Suprapubic skin (tissue), 4 donors: ENCODE results near the gene CNTRL. TPM values are rescaled to one million over a fixed set of nuclear protein-coding genes. Genes with fewer than 3 reads are reported as not detected.

Source experiments
- DNase-seq, 2 donors: peaks; one replicate each; pipeline ENCODE4 v3.0.0-alpha.2; 2019; ENCODE audit warnings: low spot score in 2 of 2
- H3K27ac ChIP-seq: fragments of 200-600 bp; sonication (generic); one replicate; pipeline ENCODE4 v1.5.1; 2019
- H3K27me3 ChIP-seq: fragments of 200-600 bp; sonication (generic); one replicate; pipeline ENCODE4 v1.5.1; 2019
- H3K36me3 ChIP-seq: fragments of 200-600 bp; sonication (generic); one replicate; pipeline ENCODE4 v1.5.1; 2019
- H3K4me1 ChIP-seq: fragments of 200-600 bp; sonication (generic); one replicate; pipeline ENCODE4 v1.5.1; 2019
- H3K4me3 ChIP-seq: fragments of 200-600 bp; sonication (generic); one replicate; pipeline ENCODE4 v1.5.1; 2019; ENCODE audit warnings: mild to moderate bottlenecking
- H3K9me3 ChIP-seq: fragments of 200-600 bp; sonication (generic); one replicate; pipeline ENCODE4 v1.5.1; 2019
- EP300 ChIP-seq: sonication (generic); formaldehyde crosslinking; IDR thresholded peaks from one replicate; pipeline ENCODE4 v1.6.1; 2017; ENCODE audit warnings: antibody characterized with exemption
- POLR2A ChIP-seq, 2 donors: fragments of 450-650 bp; IDR thresholded peaks; one replicate each; pipeline ENCODE4 v1.6.1; 2017; ENCODE audit warnings: antibody characterized with exemption in 2 of 2, mild to moderate bottlenecking in 2 of 2, moderate library complexity in 2 of 2
- POLR2AphosphoS5 ChIP-seq, 3 donors: sonication (generic); formaldehyde crosslinking; IDR thresholded peaks; one replicate each; pipeline ENCODE4 v1.6.1; 2017; ENCODE audit warnings: antibody characterized with exemption in 3 of 3
- WGBS: methylation state at CpG from one replicate; pipeline ENCODE4 v1.1.5; 2018; 5-methylcytosine and 5-hydroxymethylcytosine counted together
- total RNA-seq, 4 donors: library from RNA; depleted of rRNA; stranded (reverse); fragments of >200 nt; gene quantifications; one replicate each; pipeline ENCODE4 v1.1.0, GENCODE V29; 2016
- TF ChIP-seq, protein P1 (sequence below), 2 donors: fragments of 200-600 bp in 1 of 2; fragments of 450-650 bp in 1 of 2; sonication (generic) in 1 of 2; IDR thresholded peaks; one replicate each; pipeline ENCODE4 v1.5.1; 2016 to 2019; ENCODE audit warnings: antibody characterized with exemption in 2 of 2, mild to moderate bottlenecking in 1 of 2, moderate library complexity in 1 of 2

CNTRL gene
- total RNA-seq, 4 donors from 2014 or later: 6.4 to 24.6 (median 13.6) TPM

DNA sequence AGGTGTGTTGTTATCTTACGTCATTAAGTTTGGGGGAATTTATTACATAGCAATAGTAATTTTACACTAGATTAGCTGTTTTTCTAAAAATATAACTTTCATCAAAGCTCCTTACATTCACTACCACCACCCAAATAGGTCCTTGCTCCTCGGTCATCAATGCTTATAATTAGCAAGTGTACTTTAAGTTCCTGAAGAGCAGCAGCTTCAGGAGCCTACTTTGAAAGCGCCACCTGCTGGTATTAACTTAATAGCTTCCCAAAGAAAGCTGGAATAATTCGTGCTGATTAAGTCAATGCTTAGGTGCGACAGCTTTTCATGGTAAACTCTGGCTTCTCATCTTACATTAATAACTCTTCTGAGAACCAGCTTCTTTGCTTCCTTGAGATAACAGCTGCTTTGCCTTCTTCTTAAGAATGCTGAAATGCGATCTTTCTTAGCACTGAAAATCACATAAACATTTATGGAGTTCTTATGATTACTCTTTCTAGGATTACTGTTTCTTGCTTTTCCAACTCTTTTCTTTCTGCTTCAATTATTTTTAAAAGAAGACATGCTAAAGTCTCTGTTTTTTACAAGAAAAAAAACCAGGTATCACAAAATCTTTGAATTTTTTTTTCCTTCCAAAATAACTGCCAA is 14.6 kb upstream of the CNTRL start:
- peaks cover 9% of the 10 kb centered on the region for H3K4me1 ChIP-seq
- no peak overlapping the region for H3K27ac ChIP-seq
- DNase-seq: no peak
- no peaks in the 10 kb centered on the region for H3K36me3 ChIP-seq
- no peaks in the 10 kb centered on the region for H3K9me3 ChIP-seq
- no peaks in the 10 kb centered on the region for H3K27me3 ChIP-seq
- no peak overlapping the region for H3K4me3 ChIP-seq
- WGBS: 20% methylated on average over 6 of the region's 6 CpGs
- TF ChIP-seq POLR2A (IDR thresholded peaks at IDR 0.05) (no peak), EP300 (no peak)
- TF ChIP-seq, protein P1, sequence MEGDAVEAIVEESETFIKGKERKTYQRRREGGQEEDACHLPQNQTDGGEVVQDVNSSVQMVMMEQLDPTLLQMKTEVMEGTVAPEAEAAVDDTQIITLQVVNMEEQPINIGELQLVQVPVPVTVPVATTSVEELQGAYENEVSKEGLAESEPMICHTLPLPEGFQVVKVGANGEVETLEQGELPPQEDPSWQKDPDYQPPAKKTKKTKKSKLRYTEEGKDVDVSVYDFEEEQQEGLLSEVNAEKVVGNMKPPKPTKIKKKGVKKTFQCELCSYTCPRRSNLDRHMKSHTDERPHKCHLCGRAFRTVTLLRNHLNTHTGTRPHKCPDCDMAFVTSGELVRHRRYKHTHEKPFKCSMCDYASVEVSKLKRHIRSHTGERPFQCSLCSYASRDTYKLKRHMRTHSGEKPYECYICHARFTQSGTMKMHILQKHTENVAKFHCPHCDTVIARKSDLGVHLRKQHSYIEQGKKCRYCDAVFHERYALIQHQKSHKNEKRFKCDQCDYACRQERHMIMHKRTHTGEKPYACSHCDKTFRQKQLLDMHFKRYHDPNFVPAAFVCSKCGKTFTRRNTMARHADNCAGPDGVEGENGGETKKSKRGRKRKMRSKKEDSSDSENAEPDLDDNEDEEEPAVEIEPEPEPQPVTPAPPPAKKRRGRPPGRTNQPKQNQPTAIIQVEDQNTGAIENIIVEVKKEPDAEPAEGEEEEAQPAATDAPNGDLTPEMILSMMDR (IDR thresholded peaks at IDR 0.05): peak; percentile 46 to 66

DNA sequence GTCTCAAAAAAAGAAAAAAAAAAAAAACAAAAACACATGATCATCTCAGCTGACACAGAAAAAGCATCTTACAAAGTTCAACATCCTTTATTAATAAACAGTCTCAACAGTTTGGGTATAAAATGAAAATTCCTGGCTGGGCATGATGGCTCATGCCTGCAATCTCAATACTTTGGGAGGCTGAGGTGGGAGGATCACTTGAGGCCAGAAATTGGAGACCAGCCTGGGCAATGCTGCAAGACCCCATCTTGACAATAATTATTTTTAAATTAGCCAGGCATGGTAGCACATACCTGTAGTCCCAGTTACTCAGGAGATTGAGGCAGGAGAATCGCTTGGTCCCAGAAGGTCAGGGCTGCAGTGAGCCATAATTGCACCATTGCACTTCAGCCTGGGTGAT is 7.9 kb upstream of the CNTRL start:
- no peak for DNase-seq
- TF ChIP-seq, protein P1 (IDR thresholded peaks at IDR 0.05): no peak
- TF ChIP-seq EP300: no peak
- no peak for TF ChIP-seq POLR2AphosphoS5 (IDR thresholded peaks at IDR 0.05)
- TF ChIP-seq POLR2A (IDR thresholded peaks at IDR 0.05): no peak
- no peaks in the 10 kb centered on the region for H3K4me1 ChIP-seq
- no peaks in the 10 kb centered on the region for H3K9me3 ChIP-seq
- no peaks in the 10 kb centered on the region for H3K27me3 ChIP-seq
- 100% methylated on average over 1 of the region's 1 CpG for WGBS
- H3K36me3 ChIP-seq: no peaks in the 10 kb centered on the region
- H3K27ac ChIP-seq: no peak overlapping the region
- H3K4me3 ChIP-seq: no peak overlapping the region

DNA sequence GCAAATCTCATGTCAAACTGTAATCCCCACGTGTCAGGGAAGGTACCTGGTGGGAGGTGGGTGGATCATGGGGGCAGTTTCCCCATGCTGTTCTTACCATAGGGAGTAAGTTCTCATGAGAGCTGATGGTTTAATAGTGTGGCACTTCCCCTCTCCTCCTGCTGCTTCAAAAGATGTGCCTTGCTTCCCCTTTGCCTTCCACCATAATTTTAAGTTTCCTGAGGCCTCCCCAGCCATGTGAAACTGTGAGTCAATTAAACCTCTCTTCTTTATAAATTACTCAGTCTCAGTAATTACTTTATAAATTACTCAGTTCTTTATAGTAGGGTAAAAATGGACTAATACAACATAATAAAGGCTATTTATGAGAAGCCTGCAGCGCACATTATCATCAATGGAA is 7.1 kb upstream of the CNTRL start:
- no peaks in the 10 kb centered on the region for H3K27me3 ChIP-seq
- H3K36me3 ChIP-seq: no peaks in the 10 kb centered on the region
- DNase-seq: no peak
- H3K9me3 ChIP-seq: no peaks in the 10 kb centered on the region
- no peak for TF ChIP-seq EP300
- TF ChIP-seq POLR2AphosphoS5 (IDR thresholded peaks at IDR 0.05): no peak
- TF ChIP-seq, protein P1 (IDR thresholded peaks at IDR 0.05): no peak
- no peak for TF ChIP-seq POLR2A (IDR thresholded peaks at IDR 0.05)
- 75% methylated on average over 2 of the region's 2 CpGs for WGBS
- H3K4me1 ChIP-seq: peaks cover 8% of the 10 kb centered on the region
- H3K4me3 ChIP-seq: no peak overlapping the region
- no peak overlapping the region for H3K27ac ChIP-seq

DNA sequence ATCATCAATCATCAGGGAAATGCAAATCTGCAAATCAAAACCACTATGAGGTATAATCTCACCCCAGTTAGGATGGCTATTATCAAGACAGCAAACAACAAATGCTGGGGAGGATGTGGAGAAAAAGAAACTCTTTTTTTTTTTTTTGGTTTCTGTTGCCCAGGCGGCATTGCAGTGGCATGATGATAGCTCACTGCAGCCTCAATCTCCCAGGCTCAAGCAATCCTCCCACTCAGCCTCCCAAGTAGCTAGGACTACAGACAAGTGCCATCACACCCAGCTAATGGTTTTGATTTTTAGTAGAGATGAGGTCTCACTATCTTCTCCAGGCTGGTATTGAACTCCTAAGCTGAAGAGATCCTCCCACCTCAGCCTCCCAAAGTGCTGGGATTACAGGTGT is 5.4 kb upstream of the CNTRL start:
- H3K9me3 ChIP-seq: no peaks in the 10 kb centered on the region
- no peaks in the 10 kb centered on the region for H3K36me3 ChIP-seq
- DNase-seq: no peak
- peaks cover 25% of the 10 kb centered on the region for H3K4me1 ChIP-seq
- H3K4me3 ChIP-seq: no peak overlapping the region
- TF ChIP-seq, protein P1 (IDR thresholded peaks at IDR 0.05): no peak
- 89% methylated on average over 1 of the region's 1 CpG for WGBS
- H3K27ac ChIP-seq: no peak overlapping the region
- H3K27me3 ChIP-seq: no peaks in the 10 kb centered on the region

DNA sequence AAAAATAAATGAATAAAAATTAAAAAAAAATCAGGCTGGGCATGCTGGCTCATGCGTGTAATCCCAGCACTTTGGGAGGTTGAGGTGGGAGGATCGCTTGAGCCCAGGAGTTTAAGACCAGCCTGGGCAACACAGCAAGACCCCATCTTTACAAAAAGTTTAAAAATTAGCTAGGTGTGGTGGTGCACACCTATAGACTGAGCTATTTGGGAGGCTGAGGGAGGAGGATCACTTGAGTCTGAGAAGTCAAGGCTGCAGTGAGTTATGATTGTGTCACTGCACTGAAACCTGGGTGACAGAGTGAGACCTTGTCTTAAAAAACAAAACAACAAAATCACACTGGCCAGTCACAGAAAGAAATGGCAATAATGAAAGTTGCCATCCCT is 3.4 kb upstream of the CNTRL start:
- Histone ChIP-seq H3K27ac (peak overlapping the region; percentile 91), H3K4me1 (peaks cover 29% of the 10 kb centered on the region), H3K36me3 (no peaks in the 10 kb centered on the region), H3K4me3 (peak overlapping the region; percentile 72), H3K9me3 (no peaks in the 10 kb centered on the region), H3K27me3 (no peaks in the 10 kb centered on the region)
- no peak for DNase-seq
- TF ChIP-seq POLR2AphosphoS5 (IDR thresholded peaks at IDR 0.05): no peak
- TF ChIP-seq, protein P1 (IDR thresholded peaks at IDR 0.05): no peak
- TF ChIP-seq POLR2A (IDR thresholded peaks at IDR 0.05): no peak
- no peak for TF ChIP-seq EP300
- 85% methylated on average over 2 of the region's 2 CpGs for WGBS
